ENCODE measurements around the gene PDE3B. TPM values are rescaled to one million over a fixed set of nuclear protein-coding genes. Genes with fewer than 3 reads are reported as not detected.
"Not testable (repeated sequence)": the region's sequence is repeated elsewhere in the genome, so short reads cannot be mapped to it uniquely, and the experiment has no call there.

The PDE3B gene
- total RNA-seq, 1 donor from 2014 or later, result 24.3 TPM

DNA sequence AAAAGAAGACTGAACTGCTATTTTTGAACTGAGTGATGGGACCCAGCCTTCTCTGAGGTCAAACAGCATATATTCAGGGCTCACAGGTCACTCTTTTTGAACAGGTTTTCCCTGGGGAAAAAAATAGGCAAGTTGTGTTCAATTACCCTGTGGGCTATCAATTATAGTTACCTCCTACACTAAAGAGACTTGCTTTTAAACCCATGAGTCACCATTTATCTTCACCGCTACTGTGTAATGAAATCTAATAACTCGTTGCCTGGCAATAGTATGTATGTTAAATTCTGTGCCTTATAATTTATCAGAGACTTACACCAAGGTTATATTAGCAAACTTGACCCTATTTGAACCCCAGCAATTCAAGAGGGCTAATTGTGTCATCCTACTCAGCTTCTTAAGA is 149.9 kb downstream of the PDE3B start:
- H3K4me3 Mint-ChIP-seq, result no peak overlapping the region
- H3K27ac Mint-ChIP-seq (ENCODE audit: unreplicated experiment), result no peak overlapping the region
- no peaks in the 10 kb centered on the region for H3K27me3 Mint-ChIP-seq (ENCODE audit: low read depth)
- H3K36me3 Mint-ChIP-seq (ENCODE audit: low read depth), result peaks cover 16% of the 10 kb centered on the region
- TF ChIP-seq, protein P1, sequence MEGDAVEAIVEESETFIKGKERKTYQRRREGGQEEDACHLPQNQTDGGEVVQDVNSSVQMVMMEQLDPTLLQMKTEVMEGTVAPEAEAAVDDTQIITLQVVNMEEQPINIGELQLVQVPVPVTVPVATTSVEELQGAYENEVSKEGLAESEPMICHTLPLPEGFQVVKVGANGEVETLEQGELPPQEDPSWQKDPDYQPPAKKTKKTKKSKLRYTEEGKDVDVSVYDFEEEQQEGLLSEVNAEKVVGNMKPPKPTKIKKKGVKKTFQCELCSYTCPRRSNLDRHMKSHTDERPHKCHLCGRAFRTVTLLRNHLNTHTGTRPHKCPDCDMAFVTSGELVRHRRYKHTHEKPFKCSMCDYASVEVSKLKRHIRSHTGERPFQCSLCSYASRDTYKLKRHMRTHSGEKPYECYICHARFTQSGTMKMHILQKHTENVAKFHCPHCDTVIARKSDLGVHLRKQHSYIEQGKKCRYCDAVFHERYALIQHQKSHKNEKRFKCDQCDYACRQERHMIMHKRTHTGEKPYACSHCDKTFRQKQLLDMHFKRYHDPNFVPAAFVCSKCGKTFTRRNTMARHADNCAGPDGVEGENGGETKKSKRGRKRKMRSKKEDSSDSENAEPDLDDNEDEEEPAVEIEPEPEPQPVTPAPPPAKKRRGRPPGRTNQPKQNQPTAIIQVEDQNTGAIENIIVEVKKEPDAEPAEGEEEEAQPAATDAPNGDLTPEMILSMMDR (conservative IDR thresholded peaks at IDR 0.05), result no peak
- no peak for DNase-seq (ENCODE audit: low read depth, low spot score)
- H3K9me3 Mint-ChIP-seq, result peaks cover 8% of the 10 kb centered on the region
- H3K4me1 Mint-ChIP-seq, result peaks cover 4% of the 10 kb centered on the region

DNA sequence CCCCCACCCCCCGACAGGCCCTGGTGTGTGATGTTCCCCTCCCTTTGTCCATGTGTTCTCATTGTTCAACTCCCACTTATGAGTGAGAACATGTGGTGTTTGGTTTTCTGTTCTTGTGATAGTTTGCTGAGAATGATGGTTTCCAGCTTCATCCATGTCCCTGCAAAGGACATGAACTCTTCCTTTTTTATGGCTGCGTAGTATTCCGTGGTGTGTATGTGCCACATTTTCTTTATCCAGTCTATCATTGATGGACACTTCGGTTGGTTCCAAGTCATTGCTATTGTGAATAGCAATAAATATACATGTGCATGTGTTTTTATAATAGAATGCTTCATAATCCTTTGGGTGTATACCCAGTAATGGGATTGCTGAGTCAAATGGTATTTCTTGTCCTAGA is 152.4 kb downstream of the PDE3B start:
- Mint-ChIP-seq H3K9me3 (peaks cover 12% of the 10 kb centered on the region), H3K36me3 (ENCODE audit: low read depth) (peaks cover 31% of the 10 kb centered on the region)
- DNase-seq (ENCODE audit: low read depth, low spot score); H3K4me3 Mint-ChIP-seq; H3K4me1 Mint-ChIP-seq; H3K27me3 Mint-ChIP-seq (ENCODE audit: low read depth); H3K27ac Mint-ChIP-seq (ENCODE audit: unreplicated experiment): not testable (repeated sequence)

DNA sequence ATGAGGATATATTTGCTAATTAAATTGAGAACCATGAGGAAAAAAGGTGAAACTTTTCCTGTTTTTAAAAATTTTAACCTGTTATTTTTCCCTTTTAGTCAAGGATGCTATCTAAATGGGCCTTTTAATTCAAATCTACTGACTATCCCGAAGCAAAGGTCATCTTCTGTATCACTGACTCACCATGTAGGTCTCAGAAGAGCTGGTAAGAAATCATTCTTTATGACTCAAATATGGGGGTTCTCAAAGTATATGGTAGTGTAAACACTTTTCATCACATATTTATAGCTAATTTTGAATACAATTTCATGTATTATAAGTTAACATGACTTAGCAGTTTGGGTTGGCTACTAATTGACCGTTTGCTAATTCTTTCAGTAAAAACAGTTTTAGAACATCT is 160.2 kb downstream of the PDE3B start:
- TF ChIP-seq, protein P1 (conservative IDR thresholded peaks at IDR 0.05), result no peak
- H3K27me3 Mint-ChIP-seq (ENCODE audit: low read depth), result no peaks in the 10 kb centered on the region
- H3K9me3 Mint-ChIP-seq, result peaks cover 6% of the 10 kb centered on the region
- no peak for DNase-seq (ENCODE audit: low read depth, low spot score)
- H3K36me3 Mint-ChIP-seq (ENCODE audit: low read depth), result peaks cover 27% of the 10 kb centered on the region
- H3K27ac Mint-ChIP-seq (ENCODE audit: unreplicated experiment), result no peak overlapping the region
- H3K4me3 Mint-ChIP-seq, result no peak overlapping the region
- H3K4me1 Mint-ChIP-seq, result no peaks in the 10 kb centered on the region

DNA sequence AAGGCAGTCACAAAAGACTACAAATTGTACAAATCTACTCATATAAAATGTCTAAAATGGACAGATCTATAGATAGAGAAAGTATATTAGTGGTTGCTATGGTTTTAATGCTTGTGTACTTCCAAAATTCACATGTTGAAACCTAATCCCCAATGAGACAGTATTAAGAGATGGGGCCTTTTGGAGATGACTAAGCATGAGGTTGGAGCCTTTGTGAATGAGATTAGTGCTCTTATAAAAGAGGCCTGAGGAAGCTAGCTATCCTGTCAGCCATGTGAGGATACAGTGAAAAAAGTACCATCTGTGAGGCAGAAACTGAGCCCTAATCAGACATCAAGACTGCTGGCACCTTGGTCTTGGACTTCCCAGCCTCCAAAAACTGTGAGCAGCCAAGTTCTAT is 165.9 kb downstream of the PDE3B start:
- H3K27ac Mint-ChIP-seq (ENCODE audit: unreplicated experiment), result no peak overlapping the region
- no peaks in the 10 kb centered on the region for H3K4me1 Mint-ChIP-seq
- H3K4me3 Mint-ChIP-seq, result no peak overlapping the region

DNA sequence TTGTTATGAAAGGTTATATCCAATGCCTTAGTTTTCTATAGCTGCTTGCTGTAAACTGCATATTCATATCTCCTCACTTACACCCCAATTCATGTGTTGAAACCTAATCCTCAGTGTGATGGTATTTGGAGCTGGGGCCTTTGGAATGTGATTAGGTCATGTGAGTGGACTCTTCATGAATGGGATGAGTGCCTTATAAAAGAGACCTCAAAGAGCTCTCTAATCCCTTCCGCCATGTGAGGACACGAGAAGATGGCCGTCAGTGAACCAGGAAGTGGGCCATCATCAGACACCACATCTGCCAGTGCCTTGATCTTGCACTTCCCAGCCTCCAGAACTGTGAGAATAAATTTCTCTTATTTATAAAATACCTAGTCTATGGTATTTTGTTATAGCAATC is 169.2 kb downstream of the PDE3B start:
- peaks cover 3% of the 10 kb centered on the region for H3K9me3 Mint-ChIP-seq
- TF ChIP-seq, protein P1 (conservative IDR thresholded peaks at IDR 0.05), result no peak
- no peak overlapping the region for H3K27ac Mint-ChIP-seq (ENCODE audit: unreplicated experiment)
- DNase-seq (ENCODE audit: low read depth, low spot score), result no peak
- H3K4me3 Mint-ChIP-seq, result no peak overlapping the region
- no peaks in the 10 kb centered on the region for H3K4me1 Mint-ChIP-seq
- H3K36me3 Mint-ChIP-seq (ENCODE audit: low read depth), result peaks cover 18% of the 10 kb centered on the region
- H3K27me3 Mint-ChIP-seq (ENCODE audit: low read depth), result no peaks in the 10 kb centered on the region

More for the DNA sequence above, 165.9 kb downstream of the PDE3B start:
- no peak for DNase-seq (ENCODE audit: low read depth, low spot score)
- Mint-ChIP-seq H3K9me3 (peaks cover 5% of the 10 kb centered on the region), H3K27me3 (ENCODE audit: low read depth) (no peaks in the 10 kb centered on the region), H3K36me3 (ENCODE audit: low read depth) (peaks cover 24% of the 10 kb centered on the region)
- TF ChIP-seq, protein P1 (conservative IDR thresholded peaks at IDR 0.05), result no peak

DNA sequence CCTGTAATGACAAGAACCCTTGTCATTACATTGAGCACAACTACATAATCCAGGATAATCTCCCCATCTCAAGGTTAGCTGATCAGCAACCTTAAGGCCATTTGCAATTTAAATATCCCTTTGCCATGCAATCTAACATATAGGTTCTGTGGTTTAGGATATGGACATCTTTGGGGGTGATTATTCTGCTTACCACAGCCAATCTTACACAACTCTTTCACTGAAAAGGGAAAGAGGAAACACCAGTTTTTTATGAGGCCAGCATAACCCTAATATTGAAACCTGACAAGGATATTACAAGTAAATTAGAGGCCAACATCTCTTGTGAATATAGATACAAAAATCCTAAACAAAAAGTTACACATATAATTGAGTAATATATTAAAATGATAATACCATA is 169.9 kb downstream of the PDE3B start:
- TF ChIP-seq, protein P1 (conservative IDR thresholded peaks at IDR 0.05), result no peak
- Mint-ChIP-seq H3K9me3 (peaks cover 3% of the 10 kb centered on the region), H3K4me1 (no peaks in the 10 kb centered on the region), H3K27ac (ENCODE audit: unreplicated experiment) (no peak overlapping the region), H3K36me3 (ENCODE audit: low read depth) (peaks cover 15% of the 10 kb centered on the region), H3K27me3 (ENCODE audit: low read depth) (no peaks in the 10 kb centered on the region), H3K4me3 (no peak overlapping the region)
- no peak for DNase-seq (ENCODE audit: low read depth, low spot score)
